Thyroid gland (tissue), 4 donors: Measurements from ENCODE around the gene HS6ST2. TPM values are rescaled to one million over a fixed set of nuclear protein-coding genes. Genes with fewer than 3 reads are reported as not detected.

ENCODE experiments used
- DNase-seq, 2 donors: peaks; one replicate each; pipeline ENCODE4 v3.0.0-alpha.2; 2019
- H3K27ac ChIP-seq, 3 donors: fragments of 200-600 bp; sonication (generic); 1 replicate in 2 of 3; 2 replicates in 1 of 3; pipeline ENCODE4 v1.5.1; 2016 to 2019; ENCODE audit warnings: mild to moderate bottlenecking in 1 of 3, moderate library complexity in 1 of 3
- H3K27me3 ChIP-seq: fragments of 200-600 bp; sonication (generic); one replicate; pipeline ENCODE4 v1.5.1; 2019
- H3K36me3 ChIP-seq, 2 donors: fragments of 200-600 bp; sonication (generic); one replicate each; pipeline ENCODE4 v1.5.1; 2016 to 2019
- H3K4me1 ChIP-seq, 2 donors: fragments of 200-600 bp; sonication (generic); one replicate each; pipeline ENCODE4 v1.5.1; 2017 to 2019
- H3K4me3 ChIP-seq, 3 donors: fragments of 200-600 bp; sonication (generic); replicated peaks in 1 of 3; 1 replicate in 2 of 3; 2 replicates in 1 of 3; pipeline ENCODE4 v1.5.1; 2016; ENCODE audit warnings: mild to moderate bottlenecking in 1 of 3
- H3K9me3 ChIP-seq: fragments of 200-600 bp; sonication (generic); one replicate; pipeline ENCODE4 v1.5.1; 2017
- CTCF ChIP-seq, 6 experiments: fragments of 200-600 bp in 3 of 6; fragments of 450-650 bp in 3 of 6; sonication (generic) in 3 of 6; IDR thresholded peaks; one replicate each; pipeline ENCODE4 v1.5.1; 2016 to 2019; ENCODE audit warnings: antibody characterized with exemption in 6 of 6, mild to moderate bottlenecking in 2 of 6, inconsistent platforms in 1 of 6, moderate library complexity in 1 of 6
- POLR2A ChIP-seq, 2 donors: fragments of 450-650 bp; IDR thresholded peaks; one replicate each; pipeline ENCODE4 v1.6.1; 2017; ENCODE audit warnings: antibody characterized with exemption in 2 of 2, mild to moderate bottlenecking in 2 of 2, moderate library complexity in 1 of 2
- WGBS, 2 donors: methylation state at CpG; one replicate each; pipeline ENCODE4 v1.1.5; 2017; 5-methylcytosine and 5-hydroxymethylcytosine counted together
- intact Hi-C: fragments of 100-400 bp; cut with DNase I; formaldehyde crosslinking; loops from one replicate; pipeline ENCODE4 v1.15.1; 2023
- total RNA-seq, 4 donors: library from RNA; depleted of rRNA; stranded (reverse); fragments of >200 nt; gene quantifications; one replicate each; pipeline ENCODE4 v1.2.3, GENCODE V29; 2016

Gene HS6ST2
- total RNA-seq, 4 donors from 2014 or later, result 0.11 to 0.78 (median 0.38) TPM; not detected in 1

- Histone ChIP-seq H3K27me3 (no peaks in the 10 kb centered on the region), H3K36me3 (no peaks in the 10 kb centered on the region)
- DNase-seq, result no peak
Measured at GRCh38 chrX:132968296-132968949, 10.0 kb upstream of the HS6ST2 start.

GRCh38 chrX:132967049-132967448 lies 8.6 kb upstream of the HS6ST2 start:
- Histone ChIP-seq H3K27me3 (no peaks in the 10 kb centered on the region), H3K4me1 (no peaks in the 10 kb centered on the region), H3K9me3 (no peaks in the 10 kb centered on the region), H3K4me3 (no peak overlapping the region), H3K27ac (no peak overlapping the region), H3K36me3 (no peaks in the 10 kb centered on the region)
- DNase-seq, result no peak
- no peak for TF ChIP-seq POLR2A (IDR thresholded peaks at IDR 0.05)
- TF ChIP-seq CTCF (IDR thresholded peaks at IDR 0.05), result no peak
- intact Hi-C loops, result no loop called here
- 69 to 86% methylated on average over 3 of the region's 3 CpGs for WGBS, 2 donors

More at GRCh38 chrX:132968296-132968949, 10.0 kb upstream of the HS6ST2 start:
- Histone ChIP-seq H3K9me3 (no peaks in the 10 kb centered on the region), H3K4me1 (no peaks in the 10 kb centered on the region), H3K4me3 (no peak overlapping the region), H3K27ac (no peak overlapping the region)
- TF ChIP-seq CTCF (IDR thresholded peaks at IDR 0.05) (no peak), POLR2A (IDR thresholded peaks at IDR 0.05) (no peak)
- 64 to 83% methylated on average over 3 to 6 of the region's 6 CpGs for WGBS, 2 donors
- intact Hi-C loops, result no loop called here

GRCh38 chrX:132965461-132965860 lies 7.0 kb upstream of the HS6ST2 start:
- Histone ChIP-seq H3K4me3 (no peak overlapping the region), H3K27me3 (no peaks in the 10 kb centered on the region), H3K9me3 (no peaks in the 10 kb centered on the region), H3K27ac (no peak overlapping the region), H3K4me1 (no peaks in the 10 kb centered on the region), H3K36me3 (no peaks in the 10 kb centered on the region)
- no peak for DNase-seq
- TF ChIP-seq POLR2A (IDR thresholded peaks at IDR 0.05) (no peak), CTCF (IDR thresholded peaks at IDR 0.05) (no peak)
- intact Hi-C loops, result no loop called here
- WGBS, 2 donors, result 94 to 99% methylated on average over 4 of the region's 4 CpGs

GRCh38 chrX:132961511-132961910 lies 3.1 kb upstream of the HS6ST2 start:
- intact Hi-C loops, result no loop called here
- Histone ChIP-seq H3K4me1 (peaks cover 0 to 16% of the 10 kb centered on the region in 2 donors), H3K9me3 (no peaks in the 10 kb centered on the region), H3K27ac (no peak overlapping the region), H3K36me3 (no peaks in the 10 kb centered on the region), H3K27me3 (peaks cover 7% of the 10 kb centered on the region), H3K4me3 (no peak overlapping the region)
- TF ChIP-seq POLR2A (IDR thresholded peaks at IDR 0.05) (no peak), CTCF (IDR thresholded peaks at IDR 0.05) (no peak)
- 40 to 80% methylated on average over 1 of the region's 1 CpG for WGBS, 2 donors
- no peak for DNase-seq

- DNase-seq, result no peak
- H3K4me3 ChIP-seq, result peak overlapping the region in 1 of 3 donors; percentile 14
- peaks cover 9% of the 10 kb centered on the region for H3K27me3 ChIP-seq
- TF ChIP-seq CTCF (IDR thresholded peaks at IDR 0.05), result no peak
- TF ChIP-seq POLR2A (IDR thresholded peaks at IDR 0.05), result no peak
- H3K36me3 ChIP-seq, result no peaks in the 10 kb centered on the region
- H3K4me1 ChIP-seq, result peaks cover 0 to 18% of the 10 kb centered on the region in 2 donors
- no peaks in the 10 kb centered on the region for H3K9me3 ChIP-seq
- 0% methylated on average over 3 of the region's 87 CpGs; no CpG with 5 or more reads in 1 of the 2 donors for WGBS, 2 donors
- intact Hi-C loops, result no loop called here
- no peak overlapping the region for H3K27ac ChIP-seq
Measured at GRCh38 chrX:132957211-132958090, 978 bp downstream of the HS6ST2 start.
